ENCODE data around the gene PLA2G4F. TPM values are rescaled to one million over a fixed set of nuclear protein-coding genes. Genes with fewer than 3 reads are reported as not detected.

The PLA2G4F gene
- total RNA-seq, 1 experiment from 2014 or later, result not detected

DNA sequence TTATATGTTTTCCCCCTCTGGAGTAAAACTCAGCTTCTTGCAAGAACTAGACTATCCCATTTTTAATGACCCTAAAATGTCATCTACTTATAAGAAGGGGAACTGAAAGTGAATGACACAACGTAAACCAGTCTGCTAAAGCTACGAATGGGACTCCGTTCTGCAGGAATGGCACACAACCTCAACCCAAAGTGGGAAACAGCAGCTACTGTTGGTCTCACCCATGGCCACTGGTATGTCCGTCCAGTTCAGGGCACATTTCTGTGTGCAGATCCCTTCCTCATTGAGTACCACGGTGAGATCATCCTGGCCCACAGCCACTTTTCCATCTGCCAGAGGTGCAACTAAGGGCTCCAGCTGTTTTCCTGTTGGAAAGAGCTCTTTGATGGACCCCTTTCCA lies 27.9 kb upstream of the PLA2G4F start:
- H3K4me2 ChIP-seq (ENCODE audit: insufficient read depth, insufficient read length, low read length), result no peak overlapping the region
- no peaks in the 10 kb centered on the region for H3K79me2 ChIP-seq (ENCODE audit: insufficient read depth, low read length)
- H2BK120ac ChIP-seq (ENCODE audit: low read depth, low read length, poor library complexity, severe bottlenecking), result no peak overlapping the region
- H3K27ac ChIP-seq (ENCODE audit: insufficient read length, low read depth, low read length), result no peak overlapping the region
- no peak overlapping the region for H3K23ac ChIP-seq (ENCODE audit: insufficient read length, low read depth, low read length)
- H3K9ac ChIP-seq (ENCODE audit: extremely low read depth, insufficient read length, low read length), result no peak overlapping the region
- no peak overlapping the region for H2BK20ac ChIP-seq (ENCODE audit: low read depth, low read length, poor library complexity, severe bottlenecking)
- no peak overlapping the region for H2BK5ac ChIP-seq (ENCODE audit: insufficient read length, low read length)
- H3K27me3 ChIP-seq (ENCODE audit: insufficient read depth, low read length), result no peaks in the 10 kb centered on the region
- H2AK5ac ChIP-seq (ENCODE audit: insufficient read length, low read length), result no peak overlapping the region
- no peak overlapping the region for H3K14ac ChIP-seq (ENCODE audit: insufficient read depth, low read length)
- H3K27ac Mint-ChIP-seq, result no peak overlapping the region; a peak in 1 of 7 replicates
- no peaks in the 10 kb centered on the region for H3K4me1 ChIP-seq (ENCODE audit: insufficient read depth, low read length)
- no peaks in the 10 kb centered on the region for H3K79me1 ChIP-seq (ENCODE audit: insufficient read depth, low read depth, low read length, poor library complexity, severe bottlenecking)
- no peaks in the 10 kb centered on the region for H3K9me3 ChIP-seq (ENCODE audit: control insufficient read depth, low read depth, low read length)
- no peak overlapping the region for H4K8ac ChIP-seq (replicated peaks; ENCODE audit: insufficient read length, low read depth, low read length)
- no peaks in the 10 kb centered on the region for H3K9me3 Mint-ChIP-seq
- no peak overlapping the region for H3K4me3 Mint-ChIP-seq
- H2AFZ ChIP-seq (ENCODE audit: low read length), result no peak overlapping the region
- H2BK12ac ChIP-seq (ENCODE audit: insufficient read length, low read depth, low read length), result no peak overlapping the region
- H2BK15ac ChIP-seq (ENCODE audit: low read depth, low read length), result no peak overlapping the region
- no CpG with 5 or more reads among the region's 5 CpGs for WGBS (ENCODE audit: extremely low coverage, insufficient read length, low lambda C conversion rate)
- H4K91ac ChIP-seq (ENCODE audit: insufficient read length, low read depth, low read length), result no peak overlapping the region
- no peak overlapping the region for H3K18ac ChIP-seq (ENCODE audit: insufficient read length, low read depth, low read length)
- H3K27me3 Mint-ChIP-seq (ENCODE audit: low read depth), result no peaks in the 10 kb centered on the region
- no peak for DNase-seq
- H3T11ph ChIP-seq (ENCODE audit: low read length), result no peak overlapping the region
- TF ChIP-seq, protein P1, sequence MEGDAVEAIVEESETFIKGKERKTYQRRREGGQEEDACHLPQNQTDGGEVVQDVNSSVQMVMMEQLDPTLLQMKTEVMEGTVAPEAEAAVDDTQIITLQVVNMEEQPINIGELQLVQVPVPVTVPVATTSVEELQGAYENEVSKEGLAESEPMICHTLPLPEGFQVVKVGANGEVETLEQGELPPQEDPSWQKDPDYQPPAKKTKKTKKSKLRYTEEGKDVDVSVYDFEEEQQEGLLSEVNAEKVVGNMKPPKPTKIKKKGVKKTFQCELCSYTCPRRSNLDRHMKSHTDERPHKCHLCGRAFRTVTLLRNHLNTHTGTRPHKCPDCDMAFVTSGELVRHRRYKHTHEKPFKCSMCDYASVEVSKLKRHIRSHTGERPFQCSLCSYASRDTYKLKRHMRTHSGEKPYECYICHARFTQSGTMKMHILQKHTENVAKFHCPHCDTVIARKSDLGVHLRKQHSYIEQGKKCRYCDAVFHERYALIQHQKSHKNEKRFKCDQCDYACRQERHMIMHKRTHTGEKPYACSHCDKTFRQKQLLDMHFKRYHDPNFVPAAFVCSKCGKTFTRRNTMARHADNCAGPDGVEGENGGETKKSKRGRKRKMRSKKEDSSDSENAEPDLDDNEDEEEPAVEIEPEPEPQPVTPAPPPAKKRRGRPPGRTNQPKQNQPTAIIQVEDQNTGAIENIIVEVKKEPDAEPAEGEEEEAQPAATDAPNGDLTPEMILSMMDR (conservative IDR thresholded peaks at IDR 0.05), result no peak
- no peaks in the 10 kb centered on the region for H4K20me1 ChIP-seq (ENCODE audit: control insufficient read depth, insufficient read depth, insufficient read length)
- peaks cover 9 to 79% (median 68%) of the 10 kb centered on the region in 3 experiments; a peak in 6 of 7 replicates for H3K36me3 Mint-ChIP-seq (ENCODE audit: insufficient read depth in 1 of 3, low read depth in 3 of 3)
- H3K4me1 Mint-ChIP-seq, result no peaks in the 10 kb centered on the region
- no peak overlapping the region for H3K56ac ChIP-seq (ENCODE audit: insufficient read length, low read depth, low read length)
- H4K5ac ChIP-seq (ENCODE audit: insufficient read length, low read depth, low read length), result no peak overlapping the region
- no peak overlapping the region for H3K4ac ChIP-seq (ENCODE audit: low read depth, low read length)
- no peaks in the 10 kb centered on the region for H3K23me2 ChIP-seq (ENCODE audit: insufficient read length, low read depth, low read length, poor library complexity, severe bottlenecking)
